Right renal pelvis (tissue), 4 donors: Measurements from ENCODE around the gene VEGFA. TPM values are rescaled to one million over a fixed set of nuclear protein-coding genes. Genes with fewer than 3 reads are reported as not detected.

Experiments used
- DNase-seq, 4 donors: peaks; one replicate each; pipeline ENCODE4 v3.0.0-alpha.2; 2013; ENCODE audit warnings: low read depth in 4 of 4, low spot score in 3 of 4, missing footprints in 1 of 4
- polyA plus RNA-seq, 4 donors: library from polyadenylated mRNA; unstranded; fragments of 120-200 nt; gene quantifications; one replicate each; pipeline ENCODE4 v1.2.1, GENCODE V29; 2013; ENCODE audit not compliant: insufficient read length in 4 of 4

Gene VEGFA
- polyA plus RNA-seq, 4 donors: 279 to 352 (median 292) TPM

- DNase-seq: no peak
Observed at GRCh38 chr6:43758617-43759050, 11.4 kb upstream of the VEGFA start.

- DNase-seq: no peak
Observed at GRCh38 chr6:43759136-43759906, 10.7 kb upstream of the VEGFA start.

GRCh38 chr6:43759907-43760206 is 10.2 kb upstream of the VEGFA start:
- DNase-seq: no peak

GRCh38 chr6:43760210-43761168 is 9.5 kb upstream of the VEGFA start:
- no peak for DNase-seq

- DNase-seq: no peak
Observed at GRCh38 chr6:43761666-43762409, 8.2 kb upstream of the VEGFA start.

GRCh38 chr6:43762410-43762768 is 7.6 kb upstream of the VEGFA start:
- no peak for DNase-seq

GRCh38 chr6:43762966-43763695 is 6.9 kb upstream of the VEGFA start:
- DNase-seq: no peak

- DNase-seq: no peak
Observed at GRCh38 chr6:43763812-43764522, 6.0 kb upstream of the VEGFA start.

GRCh38 chr6:43764772-43765171 is 5.2 kb upstream of the VEGFA start:
- no peak for DNase-seq

- DNase-seq: no peak
Observed at GRCh38 chr6:43765776-43766499, 4.1 kb upstream of the VEGFA start.

GRCh38 chr6:43766500-43766853 is 3.5 kb upstream of the VEGFA start:
- no peak for DNase-seq

GRCh38 chr6:43766964-43767461 is 3.0 kb upstream of the VEGFA start:
- no peak for DNase-seq

- no peak for DNase-seq
Observed at GRCh38 chr6:43767553-43768505, 2.2 kb upstream of the VEGFA start.

GRCh38 chr6:43768506-43768860 is 1.5 kb upstream of the VEGFA start:
- DNase-seq: no peak

- no peak for DNase-seq
Observed at GRCh38 chr6:43768983-43769525, 957 bp upstream of the VEGFA start.

GRCh38 chr6:43770372-43771209 is 580 bp downstream of the VEGFA start:
- DNase-seq: no peak
